LHCN-M2 (cell line): Measurements from ENCODE around the gene BAD. TPM values are rescaled to one million over a fixed set of nuclear protein-coding genes. Genes with fewer than 3 reads are reported as not detected.
"Not testable (repeated sequence)": the region's sequence is repeated elsewhere in the genome, so short reads cannot be mapped to it uniquely, and the experiment has no call there.

Experiments used
- DNase-seq: peaks from one replicate; pipeline ENCODE4 v3.0.0-alpha.2; 2012; ENCODE audit warnings: low read depth
- total RNA-seq: library from RNA; depleted of rRNA; stranded (reverse); fragments of >200 nt; gene quantifications from 2 replicates; pipeline ENCODE4 v1.2.3, GENCODE V29; 2014

BAD gene
- total RNA-seq, 1 experiment from 2014 or later, result 92.3 TPM

GRCh38 chr11:64246871-64247728 is 37.4 kb downstream of the BAD start, which contains the start of gene PPP1R14B:
TSS of gene PPP1R14B (minus strand) at chr11:64246943. CDS start at chr11:64246673, 270 bp downstream.
- DNase-seq, result peak; percentile 91

DNA sequence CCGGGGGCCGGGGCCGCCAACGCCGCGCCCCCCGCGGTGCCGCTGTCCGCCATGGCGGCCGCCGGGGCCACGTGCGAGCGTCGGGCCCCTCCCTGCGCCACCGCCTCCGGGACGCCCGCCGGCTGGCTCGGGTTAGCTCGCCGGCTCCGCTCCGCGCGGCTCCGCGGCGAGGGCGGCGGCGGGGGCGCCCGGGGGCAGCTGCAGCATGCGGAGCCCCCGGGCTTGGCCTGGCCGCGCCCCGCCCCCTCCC is 37.9 kb downstream of the BAD start:
- not testable (repeated sequence) for DNase-seq

GRCh38 chr11:64245797-64246620 is 38.5 kb downstream of the BAD start:
- DNase-seq, result peak; percentile 100

- DNase-seq, result no peak
Measured at GRCh38 chr11:64245401-64245796, 39.1 kb downstream of the BAD start.

- no peak for DNase-seq
Measured at GRCh38 chr11:64244966-64245365, 39.5 kb downstream of the BAD start.

DNA sequence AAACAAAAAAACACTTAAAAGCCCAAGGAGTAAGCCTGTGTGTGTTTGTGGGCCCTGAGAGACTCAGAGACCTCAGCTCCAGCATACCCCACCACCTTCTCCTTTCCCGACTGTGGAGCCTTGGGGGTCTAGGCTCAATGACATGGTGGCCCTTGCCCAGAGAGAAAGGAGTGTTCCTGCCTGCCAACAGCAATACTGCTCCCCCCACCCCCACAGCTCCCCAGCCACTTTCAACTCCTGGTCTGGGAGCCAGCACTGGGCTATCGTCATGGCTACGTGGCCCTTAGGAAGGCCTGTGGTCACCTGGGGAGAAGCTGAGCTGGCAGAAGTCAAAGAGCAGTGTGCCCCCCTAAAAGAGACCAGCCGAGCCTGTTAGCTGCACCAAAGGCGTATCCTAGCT is 40.4 kb downstream of the BAD start:
- no peak for DNase-seq

DNA sequence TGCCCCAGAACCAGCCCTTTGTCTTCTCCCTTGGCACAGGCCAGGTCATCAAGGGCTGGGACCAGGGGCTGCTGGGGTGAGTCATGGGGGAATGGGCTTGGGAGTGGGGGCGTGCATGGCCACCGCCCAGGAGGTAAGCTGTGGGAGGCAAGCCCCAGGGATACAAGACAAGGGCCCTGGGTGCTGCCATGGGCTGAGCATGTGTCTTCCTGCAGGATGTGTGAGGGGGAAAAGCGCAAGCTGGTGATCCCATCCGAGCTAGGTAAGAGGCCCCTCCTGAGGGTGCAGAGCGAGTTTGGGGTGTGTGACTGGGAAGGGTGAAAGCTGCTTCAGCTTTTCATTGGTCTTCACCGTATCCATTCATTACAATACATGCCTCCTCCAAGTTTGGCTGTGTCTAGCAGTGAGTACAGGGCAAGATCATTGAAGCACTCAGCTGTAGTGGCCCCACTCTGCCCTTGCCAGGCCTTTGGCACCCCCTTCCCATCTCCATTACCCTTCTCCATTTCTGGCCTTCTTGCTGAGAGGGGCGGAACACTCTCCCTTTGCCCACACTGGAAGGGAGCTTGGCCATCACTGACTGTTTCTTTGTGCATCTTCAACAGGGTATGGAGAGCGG is 41.1 kb downstream of the BAD start:
- DNase-seq, result no peak

GRCh38 chr11:64241491-64242374 is 42.7 kb downstream of the BAD start:
- peak; percentile 63 for DNase-seq

GRCh38 chr11:64241241-64241490 is 43.3 kb downstream of the BAD start:
- peak; percentile 98 for DNase-seq

GRCh38 chr11:64240435-64241240 is 43.8 kb downstream of the BAD start, which contains the start of gene FKBP2:
TSS of gene FKBP2 (plus strand) at chr11:64241095. CDS start at chr11:64242388, 1,293 bp downstream.
- peak; percentile 94 for DNase-seq

- DNase-seq, result no peak
Measured at GRCh38 chr11:64239662-64240434, 44.6 kb downstream of the BAD start.

DNA sequence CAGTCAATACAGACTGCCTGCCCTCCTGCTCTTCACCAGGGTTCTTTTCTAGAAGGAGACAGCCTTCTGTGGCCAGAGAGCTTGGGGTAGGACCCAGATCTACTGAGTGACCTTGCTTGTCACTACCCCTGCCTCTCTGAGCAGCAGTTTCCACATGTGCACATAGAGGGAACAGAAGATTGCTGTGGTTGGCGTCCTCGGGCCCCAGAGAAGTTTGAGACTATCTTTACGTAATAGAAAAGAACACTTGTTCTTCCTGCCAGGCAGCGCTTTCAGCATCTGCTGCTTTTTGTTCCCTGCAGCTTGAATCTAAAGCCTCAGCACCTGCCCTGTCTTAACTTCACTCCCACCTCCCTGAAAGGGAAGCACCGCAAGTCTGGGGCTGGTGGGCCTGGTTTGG is 45.5 kb downstream of the BAD start:
- DNase-seq, result no peak

DNA sequence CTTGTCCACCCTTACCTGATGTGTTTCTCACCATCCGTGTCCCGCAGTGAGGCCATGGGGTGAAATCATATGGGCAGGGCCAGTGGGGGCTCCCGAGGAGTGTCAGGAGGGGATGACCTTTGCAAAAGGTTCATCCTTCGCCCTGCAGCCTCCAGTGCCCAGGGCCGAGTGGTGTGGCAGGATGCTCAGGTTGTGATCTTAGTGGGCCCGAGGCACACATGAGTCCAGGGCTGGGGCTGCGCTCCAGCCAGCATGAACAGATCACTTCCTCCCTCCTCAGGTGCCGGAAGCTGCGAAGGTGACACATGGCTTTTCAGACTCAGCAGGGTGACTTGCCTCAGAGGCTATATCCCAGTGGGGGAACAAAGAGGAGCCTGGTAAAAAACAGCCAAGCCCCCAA is 46.4 kb downstream of the BAD start:
- no peak for DNase-seq

DNA sequence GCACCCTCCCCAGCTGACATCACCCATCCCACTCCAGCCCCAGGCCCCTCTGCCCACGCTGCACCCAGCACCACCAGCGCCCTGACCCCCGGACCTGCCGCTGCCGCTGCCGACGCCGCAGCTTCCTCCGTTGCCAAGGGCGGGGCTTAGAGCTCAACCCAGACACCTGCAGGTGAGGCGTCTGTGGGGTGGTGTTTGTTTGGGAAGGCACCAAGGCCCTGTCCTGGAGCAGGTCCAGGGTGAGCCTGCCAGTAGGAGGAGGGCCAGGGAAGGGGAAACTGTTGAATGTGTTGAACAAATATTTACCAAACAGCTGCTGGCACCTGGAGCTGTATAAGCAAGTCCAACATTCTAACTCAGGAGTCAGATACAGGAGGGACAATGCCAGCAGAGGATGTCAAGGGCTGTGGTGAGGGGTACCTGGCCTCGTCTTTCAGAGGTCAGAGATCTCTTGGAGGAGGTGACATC is 46.9 kb downstream of the BAD start:
- no peak for DNase-seq

- DNase-seq, result no peak
Measured at GRCh38 chr11:64235437-64236161, 48.9 kb downstream of the BAD start.

DNA sequence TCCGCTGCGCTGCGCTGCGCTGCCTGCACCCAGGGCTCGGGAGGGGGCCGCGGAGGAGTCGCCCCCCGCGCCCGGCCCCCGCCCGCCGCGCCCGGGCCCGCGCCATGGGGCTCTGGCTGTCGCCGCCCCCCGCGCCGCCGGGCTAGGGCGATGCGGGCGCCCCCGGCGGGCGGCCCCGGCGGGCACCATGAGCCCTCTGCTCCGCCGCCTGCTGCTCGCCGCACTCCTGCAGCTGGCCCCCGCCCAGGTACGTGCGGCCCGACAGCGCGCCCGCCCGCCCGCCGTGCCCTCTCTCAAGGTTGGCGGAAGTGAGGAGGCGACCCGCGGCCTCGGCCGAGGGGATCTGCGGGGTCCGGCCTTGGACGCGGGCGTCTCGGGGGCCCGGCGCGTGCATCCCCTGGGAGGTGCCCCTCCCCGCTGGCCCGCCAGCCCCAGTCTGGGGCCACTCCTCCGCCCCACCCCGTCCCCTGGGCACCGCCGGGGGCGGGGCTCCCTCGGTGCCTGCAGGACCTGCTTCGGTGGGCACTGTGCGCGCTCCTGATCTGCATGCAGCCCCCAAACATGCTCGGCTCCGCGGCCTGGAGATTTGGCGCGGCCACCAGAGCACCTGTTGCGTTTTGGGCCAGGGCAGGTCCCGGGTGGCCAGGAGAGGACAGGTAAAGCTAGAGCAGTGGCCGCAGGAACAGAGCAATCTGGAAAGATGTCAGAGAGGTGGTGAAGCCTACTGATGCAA is 49.7 kb downstream of the BAD start:
- DNase-seq, result no peak

GRCh38 chr11:64233913-64234586 is 50.4 kb downstream of the BAD start, which contains the start of gene VEGFB:
TSS of gene VEGFB (plus strand) at chr11:64234584. CDS start at chr11:64234834, 250 bp downstream.
- no peak for DNase-seq

DNA sequence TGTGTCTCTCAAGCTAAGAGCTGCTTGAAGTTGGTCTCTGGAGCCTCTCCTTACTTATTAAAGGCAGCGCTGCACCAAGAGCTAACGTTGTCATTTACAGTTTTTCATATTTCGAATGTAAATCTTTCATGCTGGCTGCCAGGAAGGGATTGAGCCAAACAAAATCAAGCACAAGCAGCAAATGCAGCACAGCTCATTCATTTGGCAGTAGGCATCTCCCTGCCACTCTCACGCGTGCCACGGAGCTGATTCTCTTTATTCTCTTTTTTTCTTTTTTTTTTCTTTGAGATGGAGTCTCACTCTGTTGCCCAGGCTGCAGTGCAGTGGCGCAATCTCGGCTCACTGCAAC is 51.5 kb downstream of the BAD start:
- DNase-seq, result no peak
